GM21723 (cell line): Measurements from ENCODE around the gene FOSL1.

Experiments used
- ATAC-seq: cut with Tn5 transposase; IDR thresholded peaks from one replicate; pipeline ENCODE4 v1.9.1; 2021; ENCODE audit warnings: mild to moderate bottlenecking, moderate library complexity; ENCODE audit not compliant: unreplicated experiment

FOSL1 gene

DNA sequence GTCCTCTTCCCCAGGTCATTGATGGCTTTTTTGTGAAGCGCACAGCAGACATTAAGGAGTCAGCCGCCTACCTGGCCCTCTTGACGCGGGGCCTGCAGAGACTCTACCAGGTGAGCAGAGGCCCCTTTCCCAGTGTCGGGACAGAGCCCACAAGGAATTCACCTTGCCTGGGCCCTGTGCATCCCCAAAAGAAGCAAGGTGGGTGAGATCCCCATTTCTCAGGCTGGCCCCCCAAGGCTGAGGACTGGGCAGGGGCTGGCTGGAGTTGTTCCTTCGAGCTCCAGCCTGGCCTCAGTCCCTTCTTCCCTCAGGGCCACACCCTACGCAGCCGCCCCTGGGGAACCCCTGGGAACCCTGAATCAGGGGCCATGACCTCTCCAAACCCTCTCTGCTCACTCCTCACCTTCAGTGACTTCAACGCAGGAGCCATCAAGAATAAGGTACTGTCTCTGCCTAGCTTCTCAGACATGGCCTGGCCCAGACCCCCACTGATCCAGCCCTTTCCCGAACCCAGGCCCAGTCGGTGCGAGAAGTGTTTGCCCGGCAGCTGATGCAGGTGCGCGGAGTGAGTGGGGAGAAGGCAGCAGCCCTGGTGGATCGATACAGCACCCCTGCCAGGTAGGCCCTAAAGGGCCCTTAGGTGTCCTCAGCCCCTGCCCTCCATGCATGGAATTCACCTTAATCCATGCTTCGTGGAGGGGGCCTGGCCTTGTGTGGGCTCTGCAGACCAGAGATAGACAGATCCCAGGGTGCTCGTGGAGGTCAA is 35.3 kb downstream of the FOSL1 start:
- ATAC-seq: no peak

DNA sequence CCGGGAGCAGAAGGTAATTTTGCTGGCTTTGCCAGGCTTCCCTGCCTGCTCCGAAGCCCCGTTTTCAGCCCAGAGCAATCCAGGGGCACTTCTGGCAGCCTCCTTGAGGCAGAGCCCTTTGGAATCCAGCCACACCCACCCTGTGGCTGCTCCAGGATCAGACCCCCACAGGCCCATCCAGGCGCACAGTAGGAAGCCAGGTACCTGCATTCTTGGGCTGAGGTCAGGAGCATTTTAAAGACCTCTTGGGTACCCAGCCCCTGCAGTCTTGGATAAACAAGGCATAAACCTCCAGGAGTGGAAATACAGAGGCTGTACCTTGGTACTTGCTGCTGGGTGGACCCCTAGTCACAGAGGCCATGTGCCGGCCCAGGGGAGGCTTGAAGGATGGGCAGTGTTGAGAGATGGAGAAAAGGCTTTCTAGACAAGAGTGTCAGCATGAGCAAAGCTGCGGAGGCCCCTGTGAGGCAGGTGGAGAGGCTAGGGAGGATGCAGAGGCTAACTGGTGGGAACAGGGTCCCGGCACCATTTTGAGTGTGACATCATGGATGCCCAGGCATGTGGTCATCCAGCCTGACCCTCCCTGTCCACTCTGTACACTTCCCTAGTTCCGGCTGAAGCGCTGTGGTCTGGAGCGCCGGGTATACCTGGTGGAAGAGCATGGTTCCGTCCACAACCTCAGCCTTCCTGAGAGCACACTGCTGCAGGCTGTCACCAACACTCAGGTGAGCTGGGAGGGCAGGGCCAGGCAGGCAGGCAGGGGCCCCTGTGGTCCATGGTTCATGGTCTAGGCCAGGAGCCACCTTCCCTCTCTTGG is 36.1 kb downstream of the FOSL1 start:
- no peak for ATAC-seq

DNA sequence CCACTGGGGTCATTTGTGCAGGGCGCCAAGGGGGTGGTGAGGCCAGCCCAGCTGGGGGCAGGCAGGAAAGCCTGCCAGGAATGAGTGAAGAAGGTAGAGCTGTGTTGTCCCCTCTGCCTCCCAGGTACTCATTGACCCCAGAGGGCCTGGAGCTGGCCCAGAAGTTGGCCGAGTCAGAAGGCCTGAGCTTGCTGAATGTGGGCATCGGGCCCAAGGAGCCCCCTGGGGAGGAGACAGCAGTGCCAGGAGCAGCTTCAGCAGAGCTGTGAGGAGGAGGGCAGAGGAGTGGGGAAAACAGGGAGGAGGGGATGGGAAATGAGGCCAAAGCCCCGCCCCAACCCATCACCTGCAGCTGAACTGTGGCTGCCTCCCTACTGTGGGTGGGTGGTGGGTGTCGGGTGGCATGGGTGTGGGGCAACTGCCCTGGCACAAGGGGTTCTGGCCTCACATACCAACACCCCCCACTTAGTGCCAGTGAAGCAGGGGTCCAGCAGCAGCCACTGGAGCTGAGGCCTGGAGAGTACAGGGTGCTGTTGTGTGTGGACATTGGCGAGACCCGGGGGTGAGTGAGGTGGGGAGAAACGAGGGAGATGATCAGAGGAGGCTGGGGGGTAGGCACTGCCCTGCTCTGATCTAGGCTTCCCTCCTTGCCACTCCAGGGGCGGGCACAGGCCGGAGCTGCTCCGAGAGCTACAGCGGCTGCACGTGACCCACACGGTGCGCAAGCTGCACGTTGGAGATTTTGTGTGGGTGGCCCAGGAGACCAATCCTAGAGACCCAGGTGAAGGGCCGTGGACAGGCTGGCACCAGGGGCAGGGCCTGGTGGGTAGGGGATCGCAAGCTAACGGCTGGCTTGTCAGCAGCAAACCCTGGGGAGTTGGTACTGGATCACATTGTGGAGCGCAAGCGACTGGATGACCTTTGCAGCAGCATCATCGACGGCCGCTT is 37.0 kb downstream of the FOSL1 start:
- no peak for ATAC-seq

DNA sequence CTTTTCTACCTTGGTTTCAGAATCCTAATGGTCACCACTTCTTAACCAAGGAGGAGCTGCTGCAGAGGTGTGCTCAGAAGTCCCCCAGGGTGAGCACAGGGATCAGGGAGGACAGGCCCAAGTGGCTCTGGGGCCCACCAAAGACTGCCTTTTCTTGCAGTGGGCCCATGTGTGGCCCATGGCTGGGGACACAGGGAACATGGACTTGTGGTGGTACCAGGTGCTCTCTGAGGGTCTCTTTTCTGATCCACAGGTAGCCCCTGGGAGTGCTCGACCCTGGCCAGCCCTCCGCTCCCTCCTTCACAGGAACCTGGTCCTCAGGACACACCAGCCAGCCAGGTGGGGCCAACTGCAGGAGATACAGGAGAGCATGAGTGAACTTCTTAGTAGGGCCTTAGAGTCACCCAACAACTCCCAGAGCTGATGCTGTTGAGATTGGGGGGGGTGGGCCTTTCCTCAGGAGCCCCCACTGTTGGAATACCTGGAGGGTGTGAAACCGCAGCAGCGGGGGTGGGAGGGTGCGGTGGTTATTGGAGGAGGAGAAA is 37.9 kb downstream of the FOSL1 start:
- ATAC-seq: no peak

DNA sequence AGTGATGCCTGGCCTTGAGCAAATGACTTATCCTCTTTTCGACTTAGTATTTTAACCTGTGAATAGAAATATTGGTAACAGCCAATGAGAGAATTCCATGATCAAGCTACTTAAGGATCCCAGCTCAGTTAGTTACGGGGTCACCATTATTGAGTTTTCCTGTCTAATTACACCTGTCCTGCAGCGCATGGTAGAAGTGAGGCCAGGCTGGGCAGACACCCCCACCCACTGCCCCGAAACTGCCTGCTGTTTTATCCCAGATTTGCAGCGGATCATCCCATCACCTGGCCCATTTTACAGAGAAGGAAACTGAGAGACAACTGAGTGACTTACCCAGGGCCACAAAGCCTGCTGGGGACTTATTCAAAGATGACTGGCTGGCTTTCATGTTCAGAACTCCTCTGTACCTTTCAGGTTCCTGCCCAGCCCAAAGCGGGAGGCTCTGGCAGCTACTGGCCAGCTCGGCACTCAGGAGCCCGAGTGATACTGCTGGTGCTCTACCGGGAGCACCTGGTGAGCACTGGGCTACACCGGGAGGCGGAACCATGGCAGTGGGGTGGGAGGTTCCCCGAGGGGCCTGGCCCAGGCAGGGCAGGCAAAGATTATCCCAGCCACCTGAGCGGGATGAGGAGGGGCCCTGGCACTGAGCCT is 38.5 kb downstream of the FOSL1 start:
- no peak for ATAC-seq

- ATAC-seq: no peak
Observed at GRCh38 chr11:65861165-65861505, 39.1 kb downstream of the FOSL1 start.

DNA sequence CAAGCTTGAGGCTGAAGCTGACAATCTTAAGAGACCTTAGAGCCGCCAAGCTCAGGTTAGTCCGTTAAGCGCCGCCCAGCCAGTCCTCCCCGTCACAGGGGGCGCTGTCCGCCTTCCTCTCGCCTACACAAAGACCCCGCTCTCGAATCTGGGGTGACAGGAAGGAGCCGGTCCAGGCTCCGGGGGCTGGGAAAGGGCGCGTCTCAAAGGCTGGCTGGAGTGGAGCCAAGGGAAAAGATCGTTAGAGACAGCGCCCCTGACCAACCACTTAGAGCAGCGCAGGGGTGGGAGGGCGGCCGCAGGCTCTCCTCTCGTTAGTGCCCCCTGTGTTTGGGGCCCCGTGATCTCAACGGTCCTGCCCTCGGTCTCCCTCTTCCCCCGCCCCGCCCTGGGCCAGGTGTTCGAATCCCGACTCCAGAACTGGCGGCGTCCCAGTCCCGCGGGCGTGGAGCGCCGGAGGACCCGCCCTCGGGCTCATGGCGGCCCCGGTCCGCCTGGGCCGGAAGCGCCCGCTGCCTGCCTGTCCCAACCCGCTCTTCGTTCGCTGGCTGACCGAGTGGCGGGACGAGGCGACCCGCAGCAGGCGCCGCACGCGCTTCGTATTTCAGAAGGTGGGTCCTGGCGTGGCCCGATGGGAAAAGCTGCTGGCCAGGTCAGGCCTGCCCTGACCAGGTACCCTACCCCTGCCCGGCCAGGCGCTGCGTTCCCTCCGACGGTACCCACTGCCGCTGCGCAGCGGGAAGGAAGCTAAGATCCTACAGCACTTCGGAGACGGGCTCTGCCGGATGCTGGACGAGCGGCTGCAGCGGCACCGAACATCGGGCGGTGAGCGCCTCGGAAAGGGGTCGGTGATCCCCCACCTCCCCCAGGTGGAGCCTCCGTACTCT is 39.7 kb downstream of the FOSL1 start, which contains the start of gene MUS81:
TSS of gene MUS81 (plus strand) at position 156 of the 887 bp plus-strand sequence. CDS start at position 477, 321 bp downstream.
- peak; percentile 42 for ATAC-seq

DNA sequence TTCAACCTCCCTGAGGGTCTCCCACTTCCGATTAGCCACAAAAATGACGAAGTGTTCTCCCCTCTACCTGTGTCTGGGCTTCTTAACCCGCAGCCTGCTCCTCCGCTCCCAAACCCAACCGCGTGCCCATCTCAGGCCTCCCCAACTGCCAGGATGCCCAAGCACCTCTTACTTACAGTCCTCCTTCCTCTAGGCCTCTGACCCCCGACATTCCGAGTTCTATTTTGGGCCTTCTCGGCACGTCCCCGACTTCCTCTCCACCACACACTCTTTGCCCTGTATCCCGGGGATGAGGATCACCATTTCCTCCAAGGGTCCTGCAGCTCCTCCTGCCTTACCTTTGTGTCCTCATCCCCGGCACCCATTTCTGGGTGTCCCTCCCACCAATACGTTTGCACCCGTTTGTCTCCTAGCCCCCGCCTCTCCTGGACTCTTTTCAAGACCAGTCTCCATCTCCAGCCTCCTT is 40.3 kb downstream of the FOSL1 start:
- no peak for ATAC-seq

GRCh38 chr11:65859095-65859811 is 40.9 kb downstream of the FOSL1 start:
- peak; percentile 55 for ATAC-seq

GRCh38 chr11:65858681-65859087 is 41.5 kb downstream of the FOSL1 start:
- no peak for ATAC-seq

DNA sequence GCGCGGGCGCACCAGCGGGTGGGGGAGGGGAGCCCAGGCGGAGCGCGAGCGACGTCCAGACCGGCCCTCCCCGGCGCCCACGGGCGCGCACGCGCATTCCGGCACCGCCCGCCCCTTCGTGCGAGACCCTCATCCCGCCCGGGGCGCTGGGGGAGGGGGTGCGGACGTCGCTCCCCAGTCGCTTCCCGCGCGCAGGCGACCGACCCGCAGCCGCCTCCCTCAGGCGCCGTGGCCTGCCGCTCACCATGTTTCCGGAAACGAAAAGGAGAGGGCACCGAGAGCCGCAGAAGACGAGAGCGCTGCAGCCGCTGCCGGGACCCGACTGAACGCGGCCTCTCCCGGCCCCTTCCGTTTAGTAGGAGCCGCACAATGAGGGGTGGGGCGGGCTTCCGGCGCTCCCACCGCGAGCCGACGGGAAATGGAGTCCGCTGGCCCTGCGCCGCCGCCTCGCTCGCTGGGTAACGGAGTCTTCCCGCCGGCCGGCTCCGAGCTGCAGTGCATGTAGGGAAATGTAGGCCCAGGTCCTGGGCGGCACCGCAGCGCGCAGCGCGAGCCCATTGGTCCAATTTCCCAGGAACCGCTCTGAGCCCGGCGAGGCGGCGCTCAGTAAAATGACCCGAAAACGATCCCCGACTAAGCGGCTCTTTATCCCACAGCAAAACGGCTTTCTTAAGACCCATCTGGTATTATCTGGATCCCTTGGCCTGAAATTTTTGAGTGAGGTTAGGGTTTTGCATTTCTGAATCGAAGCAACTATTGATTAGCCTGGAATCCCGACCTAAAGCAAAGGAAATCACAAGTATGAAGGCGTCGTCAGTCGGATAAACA is 42.1 kb downstream of the FOSL1 start, which contains the start of gene CFL1:
TSS of gene CFL1 (minus strand) at position 328 of the 828 bp plus-strand sequence. CDS start at position 247, 81 bp downstream.
- ATAC-seq: peak; percentile 47

- ATAC-seq: no peak
Observed at GRCh38 chr11:65857500-65857852, 42.7 kb downstream of the FOSL1 start.

DNA sequence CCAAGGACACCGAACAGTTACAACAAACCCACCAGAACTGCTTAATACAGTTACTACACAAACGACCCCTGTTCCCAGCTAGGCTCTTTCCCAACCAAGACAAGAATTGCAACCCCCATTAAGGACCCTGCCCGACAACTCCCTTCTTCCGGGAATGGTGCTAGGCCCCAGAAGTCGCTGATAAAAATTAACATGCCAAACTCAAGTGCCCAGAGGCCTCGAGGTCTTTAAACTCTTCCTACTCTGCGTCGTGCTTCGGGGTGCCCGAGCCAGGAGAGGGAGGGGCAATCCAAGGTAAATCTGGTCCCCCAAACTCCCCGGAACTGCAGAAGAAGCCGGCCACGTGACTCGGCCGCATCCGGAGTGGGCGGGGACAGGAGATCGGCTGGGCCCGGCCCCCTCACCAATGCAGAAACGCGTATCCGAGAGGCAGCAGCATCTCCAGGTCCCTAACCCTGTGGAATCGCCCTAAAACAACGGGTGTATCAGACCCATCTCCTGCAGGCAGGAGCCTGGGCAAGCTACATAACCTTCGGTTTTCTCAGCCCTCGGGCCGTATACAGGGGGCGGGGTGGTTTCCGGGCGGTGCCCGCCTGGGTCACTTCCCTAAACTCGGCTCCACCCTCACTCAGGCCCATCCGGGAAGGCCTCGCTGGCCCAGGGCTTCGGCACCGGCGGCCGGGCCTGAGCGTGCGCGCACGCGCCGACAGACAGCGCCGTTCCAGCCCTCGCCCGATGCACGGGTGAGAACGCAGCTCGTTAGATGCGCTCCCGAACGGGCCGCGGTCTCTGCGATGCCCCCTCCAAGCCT is 43.3 kb downstream of the FOSL1 start:
- ATAC-seq: peak; percentile 34

DNA sequence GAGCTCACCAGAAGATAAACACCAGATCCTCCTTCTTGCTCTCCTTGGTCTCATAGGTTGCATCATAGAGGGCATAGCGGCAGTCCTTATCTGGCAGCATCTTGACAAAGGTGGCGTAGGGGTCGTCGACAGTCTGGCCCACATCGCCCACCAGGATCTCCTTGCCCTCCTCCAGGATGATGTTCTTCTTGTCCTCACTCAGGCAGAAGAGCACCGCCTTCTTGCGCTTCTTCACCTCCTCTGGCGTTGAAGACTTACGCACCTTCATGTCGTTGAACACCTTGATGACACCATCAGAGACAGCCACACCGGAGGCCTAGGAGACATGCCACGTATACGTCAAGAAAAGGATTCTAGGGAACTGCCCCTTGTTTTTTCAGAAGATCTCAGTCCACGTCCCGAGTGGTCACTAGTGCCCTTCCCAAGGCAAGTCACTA is 44.2 kb downstream of the FOSL1 start:
- no peak for ATAC-seq

GRCh38 chr11:65854852-65855837 is 45.0 kb downstream of the FOSL1 start:
- no peak for ATAC-seq
